Nephron progenitor cell (in vitro differentiated cells): Measurements from ENCODE around the gene FOXD2.

ENCODE experiments used
- DNase-seq: peaks from one replicate; pipeline ENCODE4 v3.0.0; 2021
- H3K27ac Mint-ChIP-seq: 2 replicates; pipeline ENCODE4 v1.8.0; 2021; ENCODE audit warnings: mild to moderate bottlenecking, moderate library complexity, mixed read lengths
- H3K27me3 Mint-ChIP-seq: 2 replicates; pipeline ENCODE4 v1.8.0; 2021; ENCODE audit warnings: mild to moderate bottlenecking, low read depth, mixed read lengths; ENCODE audit not compliant: poor library complexity
- H3K36me3 Mint-ChIP-seq: 2 replicates; pipeline ENCODE4 v1.8.0; 2021; ENCODE audit warnings: low read depth, mixed read lengths
- H3K4me1 Mint-ChIP-seq: 2 replicates; pipeline ENCODE4 v1.8.0; 2021; ENCODE audit warnings: mixed read lengths
- H3K4me3 Mint-ChIP-seq: 2 replicates; pipeline ENCODE4 v1.8.0; 2021; ENCODE audit warnings: mild to moderate bottlenecking, moderate library complexity, mixed read lengths
- H3K9me3 Mint-ChIP-seq: 2 replicates; pipeline ENCODE4 v1.8.0; 2021; ENCODE audit warnings: mild to moderate bottlenecking, moderate library complexity, mixed read lengths
- CTCF ChIP-seq: fragments of 200-600 bp; sonication (generic); IDR thresholded peaks from 2 replicates; pipeline ENCODE4 v1.5.0; 2021; ENCODE audit warnings: antibody characterized with exemption

The FOXD2 gene

GRCh38 chr1:47460456-47460855, 22.6 kb downstream of the FOXD2 start:
- H3K27ac Mint-ChIP-seq, result no peak overlapping the region
- peaks cover 23% of the 10 kb centered on the region for H3K4me1 Mint-ChIP-seq
- no peak overlapping the region for H3K4me3 Mint-ChIP-seq
- H3K36me3 Mint-ChIP-seq, result no peaks in the 10 kb centered on the region
- H3K27me3 Mint-ChIP-seq, result peaks cover 90% of the 10 kb centered on the region
- DNase-seq, result no peak
- TF ChIP-seq CTCF, result no peak
- no peaks in the 10 kb centered on the region for H3K9me3 Mint-ChIP-seq

GRCh38 chr1:47465605-47466004, 27.8 kb downstream of the FOXD2 start:
- Mint-ChIP-seq H3K9me3 (no peaks in the 10 kb centered on the region), H3K4me3 (no peak overlapping the region), H3K27ac (no peak overlapping the region), H3K27me3 (peaks cover 50% of the 10 kb centered on the region), H3K4me1 (peaks cover 15% of the 10 kb centered on the region), H3K36me3 (no peaks in the 10 kb centered on the region)
- TF ChIP-seq CTCF, result no peak
- DNase-seq, result no peak

GRCh38 chr1:47468709-47469389, 31.0 kb downstream of the FOXD2 start:
- Mint-ChIP-seq H3K36me3 (no peaks in the 10 kb centered on the region), H3K27ac (no peak overlapping the region), H3K4me3 (no peak overlapping the region), H3K27me3 (peaks cover 37% of the 10 kb centered on the region), H3K4me1 (peaks cover 7% of the 10 kb centered on the region), H3K9me3 (no peaks in the 10 kb centered on the region)
- peak; percentile 22 for DNase-seq
- TF ChIP-seq CTCF, result no peak

- no peaks in the 10 kb centered on the region for H3K36me3 Mint-ChIP-seq
- no peak overlapping the region for H3K27ac Mint-ChIP-seq
- no peaks in the 10 kb centered on the region for H3K9me3 Mint-ChIP-seq
- no peak for TF ChIP-seq CTCF
- peaks cover 11% of the 10 kb centered on the region for H3K4me1 Mint-ChIP-seq
- peaks cover 38% of the 10 kb centered on the region for H3K27me3 Mint-ChIP-seq
- no peak for DNase-seq
- H3K4me3 Mint-ChIP-seq, result no peak overlapping the region
Observed at GRCh38 chr1:47469390-47469759, 31.5 kb downstream of the FOXD2 start.

- no peak for TF ChIP-seq CTCF
- H3K4me3 Mint-ChIP-seq, result no peak overlapping the region
- peaks cover 14% of the 10 kb centered on the region for H3K4me1 Mint-ChIP-seq
- no peaks in the 10 kb centered on the region for H3K9me3 Mint-ChIP-seq
- no peak overlapping the region for H3K27ac Mint-ChIP-seq
- H3K36me3 Mint-ChIP-seq, result no peaks in the 10 kb centered on the region
- H3K27me3 Mint-ChIP-seq, result peaks cover 37% of the 10 kb centered on the region
- DNase-seq, result no peak
Observed at GRCh38 chr1:47469910-47470309, 32.1 kb downstream of the FOXD2 start.

GRCh38 chr1:47471163-47471562, 33.3 kb downstream of the FOXD2 start:
- Mint-ChIP-seq H3K9me3 (no peaks in the 10 kb centered on the region), H3K4me1 (peaks cover 27% of the 10 kb centered on the region), H3K27me3 (peaks cover 45% of the 10 kb centered on the region), H3K36me3 (no peaks in the 10 kb centered on the region), H3K4me3 (no peak overlapping the region), H3K27ac (no peak overlapping the region)
- no peak for TF ChIP-seq CTCF
- DNase-seq, result no peak
